CD4-positive, alpha-beta T cell treated with Interleukin-10 for 1 hour (primary cell): ENCODE data around the gene DMRTC2.
"Not testable (repeated sequence)": the region's sequence is repeated elsewhere in the genome, so short reads cannot be mapped to it uniquely, and the experiment has no call there.

Experiments used
- DNase-seq: peaks from one replicate; pipeline ENCODE4 v3.0.0-alpha.2; 2020

DMRTC2 gene

DNA sequence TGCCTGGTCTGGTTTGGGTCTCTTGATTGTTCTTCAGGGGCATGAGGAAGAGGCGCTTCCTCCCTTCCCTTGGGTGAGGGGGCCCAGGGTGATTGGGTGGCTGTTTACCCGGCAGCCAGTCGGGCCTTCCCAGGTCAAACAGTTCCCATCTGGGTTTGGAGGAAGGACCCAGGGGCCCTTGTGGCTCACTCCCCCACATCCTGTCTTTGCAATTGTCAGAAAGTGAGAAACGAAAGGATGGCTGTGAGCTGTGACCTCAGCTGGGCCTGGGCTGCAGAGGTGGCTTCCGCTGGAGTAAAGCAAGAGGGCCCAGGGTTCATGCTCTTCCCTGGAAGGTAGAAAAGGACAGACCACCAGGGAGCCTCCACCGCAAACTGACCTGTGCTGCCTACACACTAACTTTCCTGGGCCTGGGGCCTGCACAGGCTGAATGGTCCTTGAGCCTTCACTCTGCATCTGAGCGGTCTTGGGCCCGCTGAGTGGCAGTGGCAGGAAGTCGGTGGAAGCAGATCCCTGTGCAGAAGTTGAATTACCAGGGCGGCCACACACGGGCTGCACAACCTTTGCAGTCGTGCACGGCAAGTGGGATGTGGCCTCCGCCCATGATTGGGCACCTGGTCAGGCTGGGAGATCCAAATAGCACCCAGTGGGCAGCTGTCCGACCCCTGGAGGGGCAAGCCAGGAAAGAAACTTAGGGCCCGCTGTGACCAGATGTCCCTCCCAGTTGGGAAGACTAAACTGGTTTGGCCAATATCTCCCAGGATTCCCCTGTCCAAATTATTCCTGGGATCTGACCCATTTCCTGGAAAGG lies 26.9 kb downstream of the DMRTC2 start:
- DNase-seq: peak; percentile 73

DNA sequence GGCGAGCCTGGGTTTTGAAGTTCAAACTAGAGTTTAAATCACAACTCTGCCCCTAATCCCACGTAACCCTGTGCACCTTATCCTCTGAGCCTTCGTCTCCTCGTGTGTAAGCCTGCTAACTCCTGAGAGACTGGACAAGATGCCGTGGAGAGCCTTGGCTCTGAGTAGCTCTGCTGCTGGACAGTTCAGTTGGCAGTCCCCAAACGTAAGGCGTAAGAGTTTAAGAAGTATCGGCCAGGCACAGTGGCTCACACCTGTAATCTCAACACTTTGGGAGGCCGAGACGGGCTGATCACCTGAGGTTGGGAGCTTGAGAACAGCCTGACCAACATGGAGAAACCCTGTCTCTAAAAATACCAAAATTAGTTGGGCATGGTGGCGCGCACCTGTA lies 27.5 kb downstream of the DMRTC2 start:
- no peak for DNase-seq

DNA sequence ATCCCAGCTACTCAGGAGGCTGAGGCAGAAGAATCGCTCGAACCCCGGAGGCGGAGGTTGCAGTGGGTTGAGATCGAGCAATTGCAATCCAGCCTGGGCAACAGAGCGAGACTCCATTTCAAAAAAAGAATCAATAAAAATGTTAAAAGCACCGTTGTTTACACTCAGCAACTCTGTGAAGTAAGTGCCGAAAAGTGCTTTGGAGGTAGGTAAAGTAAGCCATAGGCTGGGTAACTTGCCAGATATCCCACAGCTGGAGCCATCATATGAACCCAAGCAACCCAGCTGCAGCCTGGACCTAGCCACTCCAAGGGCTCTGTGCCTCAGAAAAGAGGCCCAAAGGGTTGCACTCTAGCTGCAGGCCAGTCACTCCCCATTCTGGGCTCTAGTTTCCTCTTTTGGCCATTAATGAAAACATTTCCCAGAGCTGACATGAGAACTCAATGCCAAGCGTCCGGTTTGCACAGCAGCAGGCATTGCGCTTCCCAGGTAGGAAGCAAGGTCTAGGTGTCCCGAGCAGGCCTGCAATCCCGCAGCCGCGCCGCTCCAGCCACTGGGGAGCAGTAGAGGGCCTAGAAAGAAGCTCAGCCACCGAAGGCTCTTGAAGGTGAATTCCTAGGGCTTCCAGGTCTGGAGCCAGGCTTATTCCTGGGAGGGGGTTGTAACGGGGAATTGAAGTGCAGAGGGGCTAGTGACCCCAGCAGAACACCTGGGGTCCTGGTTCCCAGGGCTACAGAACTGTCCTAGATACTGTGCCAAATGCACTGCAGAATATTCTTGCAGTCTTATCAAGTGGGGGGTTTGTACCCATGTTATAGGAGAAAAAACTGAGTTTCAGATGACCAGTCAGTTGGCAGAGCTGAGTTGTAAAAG lies 28.2 kb downstream of the DMRTC2 start:
- peak; percentile 72 for DNase-seq

DNA sequence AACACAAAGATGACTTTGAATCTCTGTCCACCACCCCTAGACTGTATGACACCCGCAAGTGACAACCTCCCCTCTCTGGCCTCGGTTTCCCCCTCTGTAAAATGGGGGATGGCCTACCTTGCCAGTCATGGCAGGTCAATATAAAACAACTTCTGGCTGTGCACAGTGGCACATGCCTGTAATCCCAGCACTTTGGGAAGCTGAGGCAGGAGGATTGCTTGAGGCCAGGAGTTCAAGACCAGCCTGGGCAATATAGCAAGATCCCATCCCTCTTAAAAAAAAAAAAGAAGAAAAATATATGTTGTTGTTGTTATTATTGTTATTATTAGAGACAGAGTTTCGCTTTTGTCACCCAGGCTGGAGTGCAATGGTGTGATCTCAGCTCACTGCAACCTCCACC lies 31.1 kb downstream of the DMRTC2 start:
- not testable (repeated sequence) for DNase-seq

DNA sequence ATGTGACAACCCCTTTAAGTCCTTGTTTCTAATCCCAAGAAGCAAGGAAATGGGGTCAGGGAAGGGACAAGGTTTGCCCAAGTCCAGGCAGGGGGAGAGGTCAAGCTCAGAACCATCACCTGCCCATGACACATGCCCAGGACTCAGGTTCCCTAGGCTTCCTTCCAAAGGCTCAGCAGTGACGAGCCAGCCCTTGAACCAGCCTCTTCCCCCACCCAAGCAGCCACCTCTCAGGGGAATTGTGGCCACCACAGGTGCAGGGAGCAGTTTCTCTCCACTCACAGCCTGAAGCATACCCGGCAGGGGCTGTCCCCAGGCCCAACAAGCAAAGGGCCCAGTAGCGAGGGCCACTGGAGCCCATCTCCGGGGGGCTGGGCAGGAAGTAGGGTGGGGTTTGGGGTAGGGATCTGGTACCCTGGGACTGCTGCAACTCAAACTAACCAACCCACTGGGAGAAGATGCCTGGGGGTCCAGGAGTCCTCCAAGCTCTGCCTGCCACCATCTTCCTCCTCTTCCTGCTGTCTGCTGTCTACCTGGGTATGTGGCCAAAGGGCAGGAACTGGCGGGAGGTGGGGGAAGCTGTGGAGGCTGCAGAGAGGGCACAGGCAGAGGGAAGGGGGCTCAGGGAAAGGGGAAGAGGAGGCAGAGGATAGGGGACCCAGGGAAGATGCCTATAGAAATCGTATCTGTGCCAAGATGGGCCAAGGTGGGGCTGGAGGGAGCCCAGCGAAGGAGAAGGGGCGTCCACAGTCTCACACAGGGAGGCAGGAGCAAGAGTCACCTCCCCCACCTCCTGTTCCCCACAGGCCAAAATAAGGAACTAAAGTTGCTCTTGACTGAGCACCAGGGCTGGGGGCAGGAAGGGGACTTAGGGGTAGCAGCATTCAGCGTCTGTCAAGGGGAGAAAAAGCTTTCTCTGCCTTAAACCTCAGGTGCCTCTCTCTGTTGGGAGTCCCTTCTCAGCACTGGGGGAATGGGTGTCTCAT lies 32.3 kb downstream of the DMRTC2 start, which contains the start of gene CD79A:
CD79A (plus strand) TSS at position 433 of the 986 bp plus-strand sequence; CDS start at position 459, 26 bp downstream.
- DNase-seq: no peak

DNA sequence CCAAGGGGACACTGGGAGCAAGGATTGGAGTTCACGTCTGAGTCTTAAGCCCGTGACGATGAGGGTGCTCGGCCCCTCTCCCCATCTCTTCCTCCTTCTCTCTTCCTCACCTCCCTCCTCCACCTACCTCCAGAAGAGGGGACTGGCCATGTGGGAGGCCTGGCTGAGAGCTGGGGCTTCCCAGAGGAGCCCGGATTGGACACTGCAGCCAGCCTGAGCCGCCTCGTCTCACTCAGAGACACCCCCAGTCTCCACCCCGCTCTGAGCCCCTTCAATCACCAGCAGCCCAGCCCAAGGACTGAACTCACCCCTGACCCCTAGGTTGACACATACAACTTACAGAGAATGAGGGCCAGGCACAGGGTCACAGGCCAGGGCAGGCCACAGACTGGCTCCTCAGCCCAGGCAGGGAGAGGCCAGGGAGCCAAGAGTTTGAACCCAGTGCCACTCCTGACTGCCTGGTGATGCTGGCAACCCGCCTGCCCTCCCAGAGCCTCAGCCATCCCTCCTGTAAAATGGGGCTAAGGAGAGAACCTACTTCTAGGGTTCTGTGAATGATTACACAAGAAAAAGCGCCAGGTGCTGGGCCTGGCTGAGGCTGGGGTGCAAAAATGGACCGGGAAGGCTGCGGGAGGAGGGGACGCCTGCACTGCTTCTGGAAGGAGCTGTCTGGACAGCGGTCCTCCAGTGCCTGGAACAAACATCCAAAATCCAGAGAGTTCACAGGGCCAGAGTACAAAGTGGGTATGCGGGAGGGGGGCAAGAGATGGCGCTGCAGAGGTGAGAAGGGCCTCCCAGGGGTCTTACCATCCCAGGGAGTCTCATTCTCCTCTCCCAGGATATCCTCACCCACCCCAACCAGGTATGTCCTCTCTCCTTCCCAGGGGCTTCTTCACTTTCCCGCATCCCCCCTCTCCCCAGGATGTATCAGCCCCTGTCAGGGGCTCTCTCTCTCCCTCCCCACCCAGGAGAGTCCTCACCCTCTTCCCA lies 33.4 kb downstream of the DMRTC2 start:
- DNase-seq: no peak

DNA sequence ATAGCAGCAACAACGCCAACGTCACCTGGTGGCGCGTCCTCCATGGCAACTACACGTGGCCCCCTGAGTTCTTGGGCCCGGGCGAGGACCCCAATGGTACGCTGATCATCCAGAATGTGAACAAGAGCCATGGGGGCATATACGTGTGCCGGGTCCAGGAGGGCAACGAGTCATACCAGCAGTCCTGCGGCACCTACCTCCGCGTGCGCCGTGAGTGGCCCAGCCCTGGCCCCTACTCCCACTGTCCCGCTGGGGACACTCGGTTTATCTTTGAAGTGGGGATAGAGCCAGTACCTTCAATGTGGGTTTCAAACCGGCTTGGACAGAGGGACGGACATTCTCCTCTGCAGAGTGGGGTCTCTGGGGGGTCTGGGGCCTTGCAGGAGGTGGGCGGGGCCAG lies 34.2 kb downstream of the DMRTC2 start:
- no peak for DNase-seq

DNA sequence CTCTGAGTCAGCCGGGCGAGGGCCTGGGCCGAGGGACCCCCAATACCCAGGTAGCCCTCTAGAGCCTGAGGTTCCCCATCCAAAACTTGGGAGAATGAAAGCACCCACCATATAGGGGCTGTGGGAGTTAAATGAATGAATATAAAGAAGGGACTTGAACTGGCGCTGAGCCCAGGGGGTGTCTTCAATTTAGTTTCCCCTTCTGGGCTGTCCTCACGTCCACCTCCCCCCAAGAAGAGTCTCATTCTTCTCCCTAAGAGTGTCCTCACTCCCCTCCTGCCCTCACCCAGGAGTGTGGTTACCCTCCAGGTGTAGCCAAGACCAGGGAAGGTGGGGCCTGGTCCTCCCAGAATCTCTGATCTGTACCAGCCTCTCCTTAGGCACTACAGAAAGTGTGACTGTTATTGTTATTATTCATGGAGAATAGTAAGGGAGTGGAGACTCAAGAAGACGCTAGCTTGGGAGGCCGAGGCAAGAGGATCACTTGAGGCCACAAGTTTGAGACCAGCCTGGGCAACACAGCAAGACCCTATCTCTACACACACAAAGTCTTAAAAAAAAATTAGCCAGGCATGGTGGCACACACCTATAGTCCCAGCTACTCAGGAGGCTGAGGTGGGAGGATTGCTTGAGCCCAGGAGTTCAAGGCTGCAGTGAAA lies 35.0 kb downstream of the DMRTC2 start:
- DNase-seq: no peak

DNA sequence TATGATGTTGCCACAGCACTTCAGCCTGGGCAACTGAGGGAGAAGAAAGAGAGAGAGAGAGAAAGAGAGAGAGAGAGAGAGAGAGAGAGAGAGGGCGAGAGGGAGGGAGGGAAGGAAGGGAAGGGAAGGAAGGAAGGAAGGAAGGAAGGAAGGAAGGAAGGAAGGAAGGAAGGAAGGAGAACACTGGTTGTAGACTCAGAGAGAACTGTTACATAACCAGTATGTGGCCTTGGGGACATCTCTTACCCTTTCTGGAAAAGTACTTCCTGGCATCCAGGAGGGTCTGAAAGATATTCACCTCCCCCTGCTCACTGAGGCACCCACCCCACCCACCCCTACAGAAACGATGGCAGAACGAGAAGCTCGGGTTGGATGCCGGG lies 35.5 kb downstream of the DMRTC2 start:
- DNase-seq: no peak

DNA sequence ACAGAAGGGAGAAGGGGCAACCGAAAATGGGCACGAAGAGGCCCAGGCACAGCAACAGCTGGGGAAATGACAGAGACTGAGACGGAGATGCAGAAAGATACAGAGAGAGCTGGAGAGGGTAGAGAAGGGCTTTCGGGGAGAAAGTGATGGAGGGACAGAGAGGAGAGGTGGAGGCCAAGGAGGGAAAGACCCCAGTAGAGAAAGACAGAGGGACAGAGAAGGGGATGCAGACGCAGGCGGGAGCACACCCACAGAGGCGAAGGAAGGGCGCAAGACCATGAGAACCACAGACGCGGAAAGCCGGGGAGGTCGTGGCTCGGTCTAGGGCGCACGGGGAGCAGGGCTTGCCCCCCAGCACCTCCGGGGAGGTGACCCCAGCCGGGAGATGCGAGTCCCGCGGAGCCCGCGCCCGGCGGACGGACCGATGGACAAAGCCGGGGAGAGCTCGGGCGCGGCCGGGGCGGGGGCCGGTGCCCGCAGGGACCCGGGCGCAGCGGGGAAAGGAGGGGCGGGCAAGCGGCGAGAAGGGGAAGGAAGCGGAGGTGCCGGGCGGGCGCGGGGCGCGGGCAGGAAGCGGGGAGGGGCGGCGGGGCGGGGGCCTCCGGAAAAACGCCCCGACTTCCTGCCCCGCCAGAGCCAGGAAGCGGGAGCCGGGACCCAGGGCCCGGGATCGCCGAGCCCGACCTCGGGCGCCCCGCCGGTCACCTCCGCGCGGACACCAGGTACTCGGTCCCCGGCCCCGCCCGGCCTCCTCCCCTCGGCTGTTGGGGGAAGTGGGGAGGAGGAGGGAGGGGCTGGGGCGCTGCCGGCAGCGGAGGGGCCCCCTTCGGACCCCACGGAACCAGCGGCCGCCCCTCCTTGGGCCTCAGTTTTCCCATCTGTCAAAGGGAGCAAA lies 38.0 kb downstream of the DMRTC2 start, which contains the start of gene ARHGEF1:
ARHGEF1 (plus strand) TSS at position 617 of the 895 bp plus-strand sequence. CDS start 4,899 bp downstream, outside the sequence.
- DNase-seq: peak; percentile 62

DNA sequence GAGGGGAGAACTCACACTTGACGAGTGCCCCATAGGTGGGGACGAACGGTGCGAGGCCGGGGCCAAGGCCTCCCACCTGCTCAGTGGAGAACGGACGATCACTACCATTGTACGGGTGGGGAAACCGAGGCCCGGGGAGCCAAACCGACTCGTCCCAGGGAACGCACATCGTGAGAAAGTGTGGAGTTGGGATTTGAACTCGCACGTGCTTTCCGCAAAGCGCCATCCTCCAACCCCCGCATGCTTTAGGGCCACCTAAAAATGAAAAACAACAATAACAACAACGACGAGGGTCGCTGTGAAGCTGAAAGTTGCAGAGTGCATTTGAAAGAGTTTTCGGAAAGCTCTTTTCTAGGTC lies 38.6 kb downstream of the DMRTC2 start:
- no peak for DNase-seq

DNA sequence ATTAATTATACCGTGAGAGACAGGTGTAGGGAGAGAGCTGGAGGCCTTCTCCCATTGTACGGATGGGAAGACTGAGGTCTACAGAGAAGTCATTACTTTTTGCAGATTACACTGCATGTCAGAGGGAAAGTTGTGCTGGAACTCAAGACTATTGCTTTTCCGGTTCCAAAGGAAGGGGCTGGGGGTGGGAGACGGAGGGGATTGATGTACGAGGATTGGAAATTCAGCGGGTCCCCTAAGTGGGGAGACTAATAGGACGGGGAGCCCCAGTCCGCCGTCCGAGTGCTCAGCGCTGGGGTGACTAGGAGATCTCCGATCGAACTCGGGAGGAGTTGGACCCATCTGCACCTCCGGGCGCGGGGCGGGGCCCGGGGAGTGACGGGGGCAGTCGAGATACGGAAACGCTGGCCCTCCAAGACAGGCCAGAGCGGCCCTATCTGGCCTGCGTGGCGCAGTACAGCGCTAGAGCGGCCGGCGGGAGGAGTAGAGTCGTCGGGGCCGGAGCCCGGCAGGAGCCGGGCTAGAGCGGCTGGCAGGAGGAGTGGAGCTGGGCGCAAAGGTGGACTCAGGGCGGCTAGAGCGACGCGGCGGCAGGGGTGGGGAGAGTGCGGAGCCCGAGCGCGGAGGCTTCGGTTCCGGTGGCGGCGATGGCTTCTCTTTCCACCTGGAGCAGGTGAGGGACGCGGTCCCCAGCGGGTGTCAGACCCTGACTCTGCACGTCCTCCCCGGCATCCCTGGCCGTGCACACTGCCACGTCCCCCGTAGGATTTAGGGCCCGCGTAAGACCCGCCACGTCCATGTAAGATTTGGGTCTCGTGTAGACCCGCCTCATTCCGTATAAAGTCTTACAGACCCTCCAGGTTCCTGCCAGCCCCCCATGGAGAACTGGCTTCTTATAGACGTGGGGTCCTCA lies 39.2 kb downstream of the DMRTC2 start:
- DNase-seq: peak; percentile 91

DNA sequence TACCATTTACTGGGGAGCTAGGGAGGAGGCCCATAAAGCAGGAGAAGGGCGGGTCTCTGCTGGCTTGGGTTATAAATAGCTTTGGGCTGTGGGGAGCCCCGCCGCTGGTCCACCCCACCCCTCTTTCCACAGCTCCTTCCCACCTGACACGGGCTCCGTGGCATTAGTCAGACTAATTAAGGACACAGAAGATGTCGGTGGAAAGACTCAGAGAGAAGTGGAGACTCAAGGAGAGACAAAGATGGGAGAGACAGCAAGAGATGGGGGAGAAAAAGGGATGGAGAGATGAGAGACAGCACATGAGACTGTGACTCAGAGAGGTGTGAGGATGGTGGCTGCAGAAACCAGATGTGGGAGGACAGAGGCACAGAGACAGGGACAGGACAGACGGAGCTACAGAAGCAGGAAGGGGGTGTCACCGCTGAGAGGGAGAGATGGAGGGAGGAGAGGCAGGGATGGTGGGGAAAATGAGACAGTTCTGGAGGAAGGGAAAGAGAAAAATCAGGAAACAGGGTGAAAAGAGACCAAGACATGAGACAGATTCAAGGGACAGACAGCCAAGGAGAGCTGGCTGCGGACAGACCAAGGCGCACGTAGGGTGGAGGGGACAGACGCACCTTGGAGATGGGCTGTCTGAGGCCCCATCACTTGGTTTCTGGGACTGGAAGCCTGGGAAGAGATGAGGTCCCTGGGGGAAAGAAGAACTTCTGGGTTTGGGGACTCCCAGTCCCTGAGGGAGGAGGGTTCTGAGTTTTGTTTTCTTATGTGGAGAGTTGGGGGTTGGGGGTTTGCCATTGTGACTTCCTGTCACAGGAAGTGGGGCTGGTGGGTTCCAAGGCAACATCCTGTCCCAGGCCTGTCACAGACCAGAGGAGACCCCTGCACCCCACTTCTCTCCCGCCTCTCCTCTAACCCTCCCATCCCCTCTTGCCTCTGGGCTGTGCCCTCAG lies 42.2 kb downstream of the DMRTC2 start:
- peak; percentile 80 for DNase-seq

DNA sequence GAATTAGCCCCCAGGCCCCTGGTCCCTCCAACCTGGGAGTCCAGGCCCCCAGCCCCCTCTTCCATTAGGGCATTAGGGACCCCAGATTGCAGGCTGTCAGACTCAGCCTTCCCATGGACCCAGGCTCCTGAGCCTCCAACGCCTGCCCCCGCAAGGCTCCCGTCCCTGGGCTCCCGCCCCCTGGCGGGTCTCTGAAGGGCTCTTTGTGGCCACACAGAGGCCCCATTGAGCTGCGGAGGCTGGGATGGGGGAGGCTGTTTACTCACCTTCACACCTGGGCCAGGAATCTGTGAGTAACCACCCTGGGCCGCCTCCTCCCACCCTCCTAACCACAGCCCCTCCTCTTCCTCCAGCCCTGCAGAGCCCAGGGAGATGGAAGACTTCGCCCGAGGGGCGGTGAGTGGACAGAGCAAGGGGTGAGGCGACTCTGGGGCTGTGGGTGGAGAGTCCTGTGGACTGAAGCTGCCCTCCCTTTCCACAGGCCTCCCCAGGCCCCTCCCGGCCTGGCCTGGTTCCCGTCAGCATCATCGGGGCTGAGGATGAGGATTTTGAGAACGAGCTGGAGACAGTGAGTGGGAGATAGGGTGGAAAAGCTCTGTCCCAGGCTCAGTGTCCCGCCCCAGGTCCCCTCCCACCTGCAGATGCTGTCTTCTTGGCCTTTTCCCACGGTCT lies 43.0 kb downstream of the DMRTC2 start:
- peak; percentile 84 for DNase-seq

DNA sequence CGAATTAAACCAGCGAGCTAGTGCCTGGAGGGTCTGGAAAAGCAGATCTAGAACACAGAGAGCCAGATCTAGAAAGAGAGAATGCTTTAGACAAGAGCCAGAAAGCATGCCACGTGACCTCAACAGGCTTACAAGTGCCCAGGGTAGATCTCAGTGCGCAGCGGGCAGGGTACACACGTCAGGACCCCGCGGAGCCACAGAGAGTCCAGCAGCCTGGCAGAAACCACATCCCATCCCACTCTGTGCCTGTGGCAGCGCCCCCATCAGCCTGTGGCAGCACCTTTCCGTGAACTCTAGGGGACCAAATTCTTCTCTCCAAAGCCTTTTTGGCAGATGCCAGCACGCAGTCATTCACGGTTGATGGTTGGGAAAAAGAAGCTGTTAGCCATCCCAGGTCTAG lies 44.1 kb downstream of the DMRTC2 start:
- no peak for DNase-seq

DNA sequence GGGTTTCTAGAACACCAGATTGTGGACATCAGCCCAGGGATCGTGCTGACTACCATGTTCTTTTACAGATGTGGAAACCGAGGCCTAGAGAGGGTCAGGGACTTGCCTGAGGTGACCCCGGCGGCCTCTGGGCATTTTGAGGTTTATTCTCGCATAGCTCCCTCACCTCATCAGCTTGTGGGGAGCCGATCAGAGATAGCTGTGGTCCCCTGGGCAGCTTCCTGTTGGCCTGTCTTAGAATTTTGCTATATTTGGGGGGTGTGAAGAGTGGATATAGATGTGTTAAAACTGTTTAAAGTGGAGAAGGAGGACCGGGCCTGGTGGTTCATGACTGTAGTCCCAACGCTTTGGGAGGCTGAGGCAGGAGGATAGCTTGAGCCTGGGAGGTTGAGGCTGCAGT lies 45.1 kb downstream of the DMRTC2 start:
- DNase-seq: no peak

DNA sequence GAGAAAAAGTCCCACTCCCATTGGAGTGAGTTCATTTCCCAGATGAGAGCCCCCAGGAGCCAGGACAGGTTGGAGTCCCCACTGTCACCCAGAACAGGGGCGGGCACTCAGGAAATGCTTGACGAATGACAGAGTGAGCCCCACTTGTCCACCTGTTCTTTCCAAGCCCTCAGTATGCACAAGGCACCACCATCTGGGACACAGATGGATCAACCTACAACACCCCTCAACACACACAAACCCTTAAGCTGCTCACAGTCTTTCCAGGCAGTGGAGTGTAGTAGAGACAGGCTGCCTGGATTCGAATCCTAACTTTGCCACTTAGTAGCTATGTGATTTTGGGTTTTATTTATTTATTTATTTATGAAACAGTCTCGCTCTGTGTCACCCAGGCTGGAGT lies 46.1 kb downstream of the DMRTC2 start:
- no peak for DNase-seq
